ENCODE data around the gene MED8. TPM values are rescaled to one million over a fixed set of nuclear protein-coding genes. Genes with fewer than 3 reads are reported as not detected.
A peak's percentile ranks its signal among the peaks of the same experiment; 100 is the strongest.

MED8 gene
- total RNA-seq, 4 donors from 2014 or later, result 43.6 to 58.4 (median 50.8) TPM

DNA sequence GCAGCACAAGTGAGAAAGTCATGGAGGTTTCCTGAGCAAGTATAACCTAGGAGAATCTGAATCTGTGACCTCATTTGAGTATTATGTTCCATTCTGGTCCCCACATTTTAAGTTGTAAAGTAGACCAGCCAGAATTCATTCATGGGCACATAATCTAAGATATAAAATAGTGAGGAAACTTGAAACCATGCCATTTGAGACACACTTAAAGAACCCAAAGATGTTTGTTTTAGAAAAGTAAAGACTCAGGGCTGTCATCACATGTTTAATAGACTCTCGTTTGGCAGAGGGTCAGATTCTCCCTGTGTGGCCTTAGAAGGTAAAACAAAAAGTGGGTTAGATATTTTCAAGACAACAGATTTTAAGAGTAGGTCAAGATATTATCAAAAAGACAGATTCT is 6.5 kb upstream of the MED8 start:
- H3K4me3 ChIP-seq (ENCODE audit: low read depth, poor library complexity, severe bottlenecking), result no peak overlapping the region
- 57 to 62% methylated on average over 1 of the region's 1 CpG for WGBS, 2 donors
- TF ChIP-seq, protein P1, sequence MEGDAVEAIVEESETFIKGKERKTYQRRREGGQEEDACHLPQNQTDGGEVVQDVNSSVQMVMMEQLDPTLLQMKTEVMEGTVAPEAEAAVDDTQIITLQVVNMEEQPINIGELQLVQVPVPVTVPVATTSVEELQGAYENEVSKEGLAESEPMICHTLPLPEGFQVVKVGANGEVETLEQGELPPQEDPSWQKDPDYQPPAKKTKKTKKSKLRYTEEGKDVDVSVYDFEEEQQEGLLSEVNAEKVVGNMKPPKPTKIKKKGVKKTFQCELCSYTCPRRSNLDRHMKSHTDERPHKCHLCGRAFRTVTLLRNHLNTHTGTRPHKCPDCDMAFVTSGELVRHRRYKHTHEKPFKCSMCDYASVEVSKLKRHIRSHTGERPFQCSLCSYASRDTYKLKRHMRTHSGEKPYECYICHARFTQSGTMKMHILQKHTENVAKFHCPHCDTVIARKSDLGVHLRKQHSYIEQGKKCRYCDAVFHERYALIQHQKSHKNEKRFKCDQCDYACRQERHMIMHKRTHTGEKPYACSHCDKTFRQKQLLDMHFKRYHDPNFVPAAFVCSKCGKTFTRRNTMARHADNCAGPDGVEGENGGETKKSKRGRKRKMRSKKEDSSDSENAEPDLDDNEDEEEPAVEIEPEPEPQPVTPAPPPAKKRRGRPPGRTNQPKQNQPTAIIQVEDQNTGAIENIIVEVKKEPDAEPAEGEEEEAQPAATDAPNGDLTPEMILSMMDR (IDR thresholded peaks at IDR 0.05), result no peak
- TF ChIP-seq POLR2A (IDR thresholded peaks at IDR 0.05), result no peak
- intact Hi-C loops (cut with DNase I; ENCODE audit: low total_unique reads), result no loop called here
- DNase-seq (ENCODE audit: low spot score in 2 of 2), result no peak

DNA sequence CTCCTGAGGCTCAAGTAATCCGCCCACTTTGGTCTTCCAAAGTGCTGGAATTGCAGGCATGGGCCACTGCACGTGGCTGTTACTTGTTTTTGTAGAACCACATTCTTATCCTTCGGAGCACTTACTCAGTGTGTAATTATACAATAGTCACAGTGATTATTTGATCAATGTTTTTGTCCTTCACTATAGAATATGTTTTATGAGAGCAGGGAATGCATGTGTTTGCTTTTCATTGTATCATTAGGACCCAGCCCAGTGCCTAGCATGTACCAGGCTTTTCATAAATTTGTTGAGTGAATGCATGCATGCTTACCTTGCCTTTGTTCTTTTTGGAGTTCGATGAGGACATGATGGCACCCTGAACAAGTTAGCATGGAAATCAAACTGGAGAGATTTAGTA is 5.9 kb upstream of the MED8 start:
- H3K4me3 ChIP-seq (ENCODE audit: low read depth, poor library complexity, severe bottlenecking), result no peak overlapping the region
- no peak for DNase-seq (ENCODE audit: low spot score in 2 of 2)
- whole genome bisulfite sequencing, 2 donors, result 84 to 87% methylated on average over 4 of the region's 4 CpGs
- intact Hi-C loops (cut with DNase I; ENCODE audit: low total_unique reads), result no loop called here
- TF ChIP-seq, protein P1 (IDR thresholded peaks at IDR 0.05), result no peak
- no peak for TF ChIP-seq POLR2A (IDR thresholded peaks at IDR 0.05)

DNA sequence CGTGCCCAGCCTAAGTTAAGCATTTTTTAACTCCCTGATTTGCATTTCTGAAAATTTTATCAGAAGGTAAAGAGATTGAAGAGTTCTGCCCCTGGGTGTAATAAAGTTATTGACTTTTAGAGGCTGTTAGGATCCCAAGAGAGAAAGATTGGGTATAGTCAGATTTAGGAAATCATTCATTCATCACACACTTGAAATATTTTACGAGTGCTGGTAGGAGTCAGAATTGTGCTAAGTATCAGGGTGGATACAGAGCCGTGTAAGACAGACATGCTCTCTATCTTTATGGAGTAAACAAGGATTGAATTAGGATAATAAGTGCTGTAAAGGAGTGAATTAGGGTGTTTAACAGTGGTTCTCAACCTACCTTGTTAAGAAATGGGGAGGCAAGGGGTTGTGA is 3.1 kb upstream of the MED8 start:
- TF ChIP-seq POLR2A (IDR thresholded peaks at IDR 0.05), result no peak
- TF ChIP-seq, protein P1 (IDR thresholded peaks at IDR 0.05), result no peak
- H3K4me3 ChIP-seq (ENCODE audit: low read depth, poor library complexity, severe bottlenecking), result no peak overlapping the region
- WGBS, 2 donors, result 57 to 77% methylated on average over 3 of the region's 3 CpGs
- no peak for DNase-seq (ENCODE audit: low spot score in 2 of 2)
- intact Hi-C loops (cut with DNase I; ENCODE audit: low total_unique reads), result no loop called here

- WGBS, 2 donors, result 34 to 36% methylated on average over 3 of the region's 3 CpGs
- DNase-seq (ENCODE audit: low spot score in 2 of 2), result no peak
Observed at GRCh38 chr1:43388613-43389012, 987 bp downstream of the MED8 start.

DNA sequence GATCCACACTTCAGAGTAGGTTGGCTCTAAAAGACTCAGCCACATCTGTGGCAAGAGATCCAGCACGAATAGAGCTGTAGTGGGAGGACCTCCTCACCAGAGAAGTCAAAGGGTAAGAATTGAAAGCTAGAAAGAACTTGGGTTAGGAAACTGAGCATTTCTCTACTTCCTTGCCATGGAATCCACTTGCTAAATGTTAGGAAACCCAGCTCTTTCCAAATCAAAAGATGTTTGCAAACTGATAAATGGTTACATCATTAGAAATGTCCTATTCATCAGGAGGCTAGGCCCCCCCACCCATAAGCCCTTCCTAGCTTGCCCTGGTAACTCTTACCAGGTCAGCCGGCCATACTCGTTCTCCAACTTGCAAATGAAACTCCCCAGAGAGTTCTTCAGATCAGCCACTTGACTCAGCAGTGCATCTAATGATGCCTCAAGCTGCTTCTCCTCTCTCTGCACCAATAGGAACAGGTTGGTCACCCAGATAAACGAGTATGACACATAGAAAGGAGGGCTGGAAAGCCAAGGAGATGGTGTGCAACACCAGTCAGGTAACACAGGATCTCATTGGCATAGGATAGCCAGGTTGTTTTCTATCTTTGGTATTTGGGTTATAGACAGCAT is 1.5 kb downstream of the MED8 start:
- H3K4me3 ChIP-seq (ENCODE audit: low read depth, poor library complexity, severe bottlenecking), result no peak overlapping the region
- TF ChIP-seq, protein P1 (IDR thresholded peaks at IDR 0.05), result no peak
- no peak for TF ChIP-seq POLR2A (IDR thresholded peaks at IDR 0.05)
- WGBS, 2 donors, result 44 to 51% methylated on average over 4 of the region's 4 CpGs
- DNase-seq (ENCODE audit: low spot score in 2 of 2), result no peak
- intact Hi-C loops (cut with DNase I; ENCODE audit: low total_unique reads), result no loop called here

More at GRCh38 chr1:43388613-43389012, 987 bp downstream of the MED8 start:
- peak overlapping the region; percentile 84 for H3K4me3 ChIP-seq (ENCODE audit: low read depth, poor library complexity, severe bottlenecking)
- intact Hi-C loops (cut with DNase I; ENCODE audit: low total_unique reads), result no loop called here
- TF ChIP-seq, protein P1 (IDR thresholded peaks at IDR 0.05), result no peak
- TF ChIP-seq POLR2A (IDR thresholded peaks at IDR 0.05), result no peak

GRCh38 chr1:43386676-43387075 is 2.9 kb downstream of the MED8 start:
- no peak overlapping the region for H3K4me3 ChIP-seq (ENCODE audit: low read depth, poor library complexity, severe bottlenecking)
- WGBS, 2 donors, result 86 to 92% methylated on average over 6 of the region's 6 CpGs
- no peak for DNase-seq (ENCODE audit: low spot score in 2 of 2)
- intact Hi-C loops (cut with DNase I; ENCODE audit: low total_unique reads), result no loop called here
- TF ChIP-seq, protein P1 (IDR thresholded peaks at IDR 0.05), result no peak
- no peak for TF ChIP-seq POLR2A (IDR thresholded peaks at IDR 0.05)

All from lower leg skin (tissue), 4 donors.